Ramos (cell line): ENCODE data around the gene CLCN4.

ENCODE experiments used
- in situ Hi-C: fragments of 300-500 bp; cut with MboI; formaldehyde crosslinking; loops from one replicate; pipeline ENCODE4 v1.14.3; 2022; ENCODE audit warnings: low sequenced_read_pairs; ENCODE audit not compliant: unreplicated experiment

Gene CLCN4

DNA sequence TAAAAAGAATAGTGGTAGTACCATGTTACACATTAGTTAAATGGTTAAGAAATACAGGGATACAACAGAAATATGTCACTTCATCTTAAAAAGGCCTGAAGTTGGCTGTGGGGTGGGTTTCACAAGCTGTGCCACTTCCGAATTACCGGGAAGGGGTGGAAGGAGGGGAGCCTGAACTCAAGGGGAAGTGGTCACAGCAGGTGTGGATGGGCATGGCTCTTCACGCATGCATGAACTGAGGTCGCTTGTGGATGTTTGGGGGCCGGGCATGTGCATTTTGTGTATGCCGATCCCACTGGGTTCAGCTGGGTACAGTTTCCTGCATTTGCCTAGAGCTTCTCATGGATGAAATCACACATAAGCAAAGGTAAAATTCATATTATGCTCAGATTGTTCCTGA is 64.9 kb downstream of the CLCN4 start:
- in situ Hi-C loops: no loop called here

DNA sequence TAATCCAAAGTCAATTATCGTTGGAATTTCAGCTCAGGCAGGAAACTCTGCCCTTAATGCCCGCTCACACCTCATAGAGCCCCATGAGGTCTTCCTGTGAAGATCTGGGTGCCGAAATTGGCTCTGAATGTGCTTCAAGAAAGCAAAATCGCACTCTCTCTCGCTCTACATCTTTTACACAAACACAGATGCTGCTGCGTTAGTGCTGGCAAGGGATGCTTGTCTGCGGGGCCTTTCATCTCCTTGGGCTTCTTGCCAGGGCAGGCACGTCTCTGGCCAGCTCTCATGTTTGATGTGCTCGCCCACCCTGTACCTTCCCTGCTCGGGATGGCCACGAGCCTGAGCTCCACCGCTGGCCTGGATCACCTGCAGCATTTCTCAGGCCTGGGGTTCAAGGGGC is 66.5 kb downstream of the CLCN4 start:
- in situ Hi-C loops: no loop called here

DNA sequence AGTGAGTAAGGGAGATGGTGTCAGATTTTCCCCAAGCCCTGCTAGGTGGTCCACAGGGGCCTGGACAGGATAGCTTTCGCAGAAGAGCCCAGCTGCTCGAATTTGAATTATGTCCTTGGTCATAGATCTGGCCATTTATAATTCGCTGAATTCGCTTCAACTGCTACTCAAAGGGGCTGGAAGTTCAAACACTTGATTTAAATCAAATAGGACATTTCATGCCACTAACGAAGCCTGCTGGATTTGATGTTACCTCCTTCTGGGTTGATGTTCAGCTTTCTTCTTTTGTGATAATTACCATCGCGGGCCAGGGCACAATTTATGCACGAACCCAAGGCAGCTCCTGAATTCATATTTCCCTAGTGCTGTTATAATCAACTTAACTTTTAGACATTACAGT is 67.0 kb downstream of the CLCN4 start:
- in situ Hi-C loops: no loop called here

DNA sequence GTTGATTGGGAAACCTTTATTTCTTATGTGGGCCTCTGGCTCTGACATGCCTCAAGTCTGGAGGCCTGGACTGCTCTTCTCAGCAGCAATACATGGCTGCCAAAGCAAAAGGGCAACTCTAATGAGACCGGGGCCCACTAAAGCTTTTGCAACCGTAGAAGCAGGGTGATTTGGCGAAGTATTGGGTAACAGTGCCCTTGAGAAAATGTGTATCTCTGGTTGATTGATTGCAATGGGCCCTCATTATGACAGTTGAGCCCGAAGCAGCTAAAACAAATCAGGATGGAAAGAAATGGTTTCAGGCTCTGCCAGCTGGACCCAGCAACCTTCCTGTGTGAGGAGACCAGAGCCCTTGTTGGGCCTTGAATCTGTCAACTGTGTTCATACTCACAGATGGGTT is 73.4 kb downstream of the CLCN4 start:
- in situ Hi-C loops: no loop called here

DNA sequence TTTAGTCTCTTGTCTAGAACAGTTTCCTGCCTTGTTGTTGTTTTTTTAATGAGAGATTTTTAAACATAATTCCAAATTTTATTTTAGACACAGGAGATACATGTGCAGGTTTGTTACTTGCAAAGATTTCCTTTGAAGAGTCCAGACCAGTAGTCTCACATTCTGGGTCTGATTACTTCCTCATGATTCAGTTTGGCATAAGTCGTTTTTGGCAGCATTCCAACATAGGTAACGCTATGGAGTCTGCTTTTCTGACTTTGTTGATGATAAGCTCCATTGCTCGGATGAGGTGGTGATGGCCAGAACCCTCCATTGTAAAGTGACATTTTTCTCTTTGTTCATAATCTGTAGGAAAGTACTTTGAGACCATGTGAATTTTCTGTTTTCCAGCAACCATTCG is 74.7 kb downstream of the CLCN4 start:
- in situ Hi-C loops: no loop called here

DNA sequence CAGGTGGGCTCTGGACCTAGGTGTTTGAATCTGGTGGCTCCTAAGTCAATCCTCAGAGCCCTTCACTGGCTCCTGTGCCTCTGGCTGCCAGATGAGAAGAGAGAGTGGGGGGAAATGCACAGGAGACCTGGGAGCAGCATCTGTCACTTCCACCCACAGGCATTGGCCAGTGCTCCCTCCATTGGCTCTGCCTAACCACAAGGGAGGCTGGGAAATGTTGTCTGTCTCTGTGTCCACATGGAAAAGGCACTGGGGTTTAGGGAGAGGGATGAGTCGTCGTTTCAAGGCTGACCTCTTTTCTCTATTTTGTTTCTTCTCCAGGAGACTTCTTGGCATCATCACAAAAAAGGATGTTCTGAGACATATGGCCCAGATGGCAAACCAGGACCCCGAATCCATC is 76.4 kb downstream of the CLCN4 start:
- in situ Hi-C loops: no loop called here

DNA sequence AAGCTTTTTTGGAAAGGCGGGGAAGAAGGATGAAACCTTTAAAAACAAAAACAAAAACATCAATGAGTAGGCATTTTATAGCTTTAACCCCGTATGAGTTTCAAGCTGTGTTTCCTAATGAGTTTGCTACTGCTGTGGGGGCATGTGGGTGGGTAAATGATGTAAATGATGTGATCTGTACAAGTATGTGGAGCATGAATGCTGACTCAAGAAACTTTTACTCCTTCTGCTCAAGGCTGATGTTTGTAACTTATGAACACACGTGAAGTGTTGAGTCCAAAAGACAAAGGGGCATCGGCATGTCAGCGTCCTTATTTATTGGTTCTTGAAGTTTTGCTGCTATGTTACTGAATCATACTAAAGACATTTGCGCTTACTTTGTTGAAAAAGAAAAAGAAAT is 76.9 kb downstream of the CLCN4 start:
- in situ Hi-C loops: no loop called here

DNA sequence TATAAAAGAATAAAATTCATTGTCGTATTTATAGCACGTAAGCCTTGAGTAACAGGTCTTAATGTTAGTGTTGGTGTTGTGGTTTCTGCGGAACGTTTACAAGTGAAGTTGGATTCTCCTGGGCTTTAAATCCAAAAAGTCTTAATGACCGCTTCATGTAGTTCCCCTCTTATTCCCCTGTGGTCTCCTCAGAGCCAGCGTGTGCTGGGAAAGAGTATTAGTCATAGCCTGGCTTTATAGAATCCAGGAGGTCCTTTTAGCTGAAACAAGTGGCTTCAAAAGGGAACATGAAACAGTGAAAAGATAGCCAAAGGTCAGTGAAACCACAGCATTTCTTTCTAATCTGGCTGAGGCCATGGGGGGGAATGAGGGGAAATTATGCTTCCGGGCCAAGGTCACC is 79.1 kb downstream of the CLCN4 start:
- in situ Hi-C loops: no loop called here

DNA sequence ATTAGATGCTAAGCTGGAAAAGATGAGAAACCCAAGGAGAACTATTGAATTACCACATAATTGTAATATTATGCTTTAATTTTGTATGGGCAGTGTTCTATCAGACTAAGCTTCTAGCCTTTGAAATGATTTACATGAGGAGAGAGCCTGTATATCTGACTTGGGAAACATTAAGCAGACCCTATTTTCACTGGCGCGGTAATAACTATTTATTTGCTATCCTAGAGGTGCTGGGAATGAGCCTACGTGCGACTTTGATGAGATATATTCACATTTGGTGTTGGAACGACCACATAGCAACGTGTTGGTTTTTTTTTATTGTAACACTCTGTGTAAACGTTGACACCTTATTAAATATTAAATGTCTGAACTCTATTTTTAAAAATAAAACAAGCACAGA is 80.5 kb downstream of the CLCN4 start:
- in situ Hi-C loops: no loop called here

DNA sequence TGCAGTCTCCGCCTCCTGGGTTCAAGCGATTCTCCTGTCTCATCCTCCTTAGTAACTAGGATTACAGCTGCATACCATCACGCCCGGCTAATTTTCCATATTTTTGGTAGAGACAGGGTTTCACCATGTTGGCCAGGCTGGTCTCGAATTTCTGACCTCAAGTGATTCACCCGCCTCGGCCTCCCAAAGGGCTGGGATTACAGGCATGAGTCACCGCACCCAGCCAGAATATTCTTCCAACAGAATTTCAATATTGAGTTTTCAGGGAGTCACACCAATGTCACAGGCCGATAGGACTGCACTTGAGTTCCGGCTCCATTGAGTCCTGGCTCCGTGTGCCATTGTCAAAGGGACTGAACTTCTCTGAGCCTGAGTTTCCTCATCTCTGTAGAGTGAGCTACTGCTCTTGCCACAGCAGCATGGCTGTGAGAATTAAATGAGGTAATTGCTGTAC is 82.9 kb downstream of the CLCN4 start:
- in situ Hi-C loops: no loop called here

DNA sequence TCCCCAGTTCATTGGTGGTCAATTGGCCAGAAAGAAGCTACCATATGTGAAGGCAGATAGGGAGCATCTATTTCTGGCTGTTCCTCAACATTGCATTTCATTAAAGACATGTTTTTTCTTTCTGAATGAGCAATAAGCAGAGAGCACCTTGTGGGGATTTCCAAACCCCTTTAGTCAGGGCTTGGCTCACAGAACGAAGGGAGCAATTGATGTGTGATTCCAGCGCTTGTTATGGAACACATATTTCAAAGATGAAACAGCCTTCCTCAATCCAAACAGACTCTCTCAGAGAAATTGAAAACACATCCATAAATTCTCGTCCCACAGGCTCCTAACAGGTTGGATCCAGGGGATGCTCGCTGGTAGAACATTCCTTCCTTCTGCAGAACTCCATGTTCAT is 84.1 kb downstream of the CLCN4 start:
- in situ Hi-C loops: no loop called here

DNA sequence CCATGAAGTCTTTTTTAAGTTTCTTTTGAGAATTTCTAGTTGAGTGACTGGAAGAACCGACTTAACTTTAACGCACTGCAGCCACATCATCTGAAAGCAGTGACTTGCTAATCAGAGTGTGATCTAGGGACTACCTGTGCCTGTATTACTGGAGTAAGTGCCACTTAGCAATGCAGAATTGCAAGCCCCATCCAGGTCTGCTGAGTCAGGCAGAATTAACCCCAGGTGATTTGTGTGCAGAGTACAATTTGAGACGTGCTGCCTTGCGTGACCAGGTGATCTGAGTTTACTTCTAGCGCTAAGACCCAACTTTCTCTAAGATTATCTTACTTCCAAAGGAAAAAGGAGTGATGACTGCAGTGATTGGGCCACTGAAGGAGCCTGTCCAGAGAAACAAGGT is 85.3 kb downstream of the CLCN4 start:
- in situ Hi-C loops: no loop called here

DNA sequence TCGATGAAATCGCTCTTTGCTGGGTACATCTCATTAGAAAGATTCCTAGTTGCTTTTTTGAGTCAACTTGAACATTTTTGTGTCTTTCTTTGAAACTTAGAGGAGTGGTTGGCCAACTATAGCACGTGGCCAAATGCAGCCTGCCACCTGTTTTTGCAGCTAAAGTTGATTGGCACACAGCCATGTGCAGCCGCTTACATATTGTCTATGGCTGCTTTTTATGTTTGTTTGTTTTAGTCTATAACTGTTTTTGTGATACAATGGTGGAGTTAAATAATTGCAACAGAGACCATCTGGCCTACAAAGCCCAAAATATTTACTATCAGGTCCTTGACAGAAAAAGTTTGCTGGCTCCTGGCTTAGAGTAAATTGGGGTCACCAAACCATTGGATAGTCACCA is 86.3 kb downstream of the CLCN4 start:
- in situ Hi-C loops: no loop called here

DNA sequence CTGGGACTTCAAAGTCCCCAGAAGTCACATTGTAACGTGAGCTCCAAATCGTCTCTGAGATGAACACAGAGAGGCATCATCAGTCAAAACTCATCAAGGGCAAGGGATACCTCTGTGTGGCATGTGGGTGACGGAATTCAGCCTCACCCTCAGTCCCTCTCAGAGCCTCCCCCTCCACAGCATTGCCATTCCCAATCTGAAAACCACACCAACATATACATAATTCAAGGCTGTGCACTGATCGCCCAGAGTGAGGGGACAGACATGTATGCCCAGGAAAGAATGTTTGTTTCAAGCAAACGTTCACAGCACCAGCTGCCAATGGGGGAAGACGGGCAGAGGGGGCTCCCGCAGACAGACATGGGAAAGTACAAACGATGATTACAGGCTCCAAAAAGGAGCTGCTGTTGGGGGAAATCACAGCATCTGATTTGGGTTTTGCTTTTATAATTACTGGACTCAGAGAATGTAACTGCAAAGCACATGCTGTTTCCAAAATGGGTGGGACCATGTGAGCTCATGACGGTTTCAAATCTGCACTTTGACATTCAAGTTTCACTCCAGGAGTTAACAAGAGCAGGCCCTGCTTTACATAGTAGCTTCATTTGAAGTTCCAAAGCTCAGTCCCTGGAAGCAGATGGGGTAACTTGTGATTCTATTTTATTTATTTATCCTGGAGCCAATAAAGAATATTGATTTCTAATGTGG is 88.3 kb downstream of the CLCN4 start:
- in situ Hi-C loops: no loop called here

DNA sequence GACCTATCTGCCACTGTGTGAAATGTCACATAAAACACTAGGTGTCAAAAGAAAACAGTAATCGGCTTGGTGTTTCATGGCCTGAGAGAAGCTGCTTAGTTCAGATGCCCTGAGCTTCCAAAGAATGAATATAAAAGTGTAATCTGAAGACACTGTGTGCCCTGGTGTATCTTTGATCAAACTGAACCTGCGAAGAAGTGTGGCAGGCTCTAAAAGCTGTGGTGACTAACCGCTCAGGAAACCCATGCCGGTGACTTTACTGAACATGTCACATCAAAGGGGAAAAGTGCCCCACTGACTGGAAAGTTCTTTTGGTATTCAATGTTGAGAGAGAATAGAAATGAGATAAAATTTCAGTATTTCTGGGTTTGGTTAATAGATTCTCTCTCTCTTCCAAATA is 89.1 kb downstream of the CLCN4 start:
- in situ Hi-C loops: no loop called here

DNA sequence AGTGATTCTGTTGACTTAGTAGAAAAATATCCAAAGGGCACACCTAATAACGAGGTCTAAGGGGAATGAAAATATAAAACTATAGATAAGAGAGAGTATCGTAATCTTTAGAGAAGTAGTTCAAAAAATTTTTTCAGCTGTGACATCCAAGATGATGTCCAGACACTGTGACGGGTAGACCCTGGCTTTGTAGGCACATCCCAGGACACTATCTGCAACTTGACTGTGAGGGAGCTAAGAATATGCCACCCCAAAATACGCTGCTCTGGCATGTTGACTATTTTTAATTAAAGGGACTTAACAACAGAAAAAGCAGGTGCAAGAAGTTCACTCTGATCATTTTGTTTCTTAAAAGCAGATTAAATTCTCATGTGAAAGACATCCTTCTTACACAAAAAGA is 89.5 kb downstream of the CLCN4 start:
- in situ Hi-C loops: no loop called here

DNA sequence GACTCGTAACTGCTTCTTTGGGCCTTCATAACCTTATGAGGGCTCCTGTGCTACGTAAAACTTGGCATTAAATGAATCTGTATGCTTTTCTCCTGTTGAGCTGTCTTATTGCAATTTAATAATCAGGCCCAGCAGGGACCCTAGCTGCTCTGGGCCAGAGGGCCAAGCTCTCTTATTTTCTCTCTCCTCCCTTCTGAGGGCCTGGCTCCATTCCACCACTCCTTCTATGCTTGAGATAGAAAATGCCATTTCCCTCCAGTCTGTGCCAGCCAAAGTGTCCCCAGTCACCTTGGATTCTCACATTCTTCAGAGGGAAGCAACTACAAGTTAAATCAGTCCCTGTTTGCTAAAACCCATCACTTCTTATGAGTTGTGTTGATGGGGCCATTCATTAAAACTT is 90.1 kb downstream of the CLCN4 start:
- in situ Hi-C loops: no loop called here

DNA sequence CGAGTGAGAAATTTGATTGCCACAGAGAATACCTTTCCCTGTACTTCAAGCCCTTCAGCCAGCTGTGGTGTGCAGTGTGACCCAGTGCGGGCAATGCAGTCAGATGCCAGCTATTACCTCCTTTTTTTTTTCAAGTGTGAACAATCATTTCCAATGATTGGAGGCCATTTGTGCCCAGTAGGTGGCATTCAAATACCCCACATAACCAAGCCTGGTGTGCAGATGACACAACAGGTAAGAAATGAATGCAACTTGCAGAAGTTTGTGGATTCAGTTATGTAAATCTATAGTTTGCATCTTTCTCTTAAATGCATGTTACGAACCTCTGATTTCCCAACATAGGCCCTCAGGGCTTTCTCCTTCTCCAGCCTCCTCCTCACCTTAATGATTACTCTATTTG is 98.0 kb downstream of the CLCN4 start:
- in situ Hi-C loops: no loop called here

DNA sequence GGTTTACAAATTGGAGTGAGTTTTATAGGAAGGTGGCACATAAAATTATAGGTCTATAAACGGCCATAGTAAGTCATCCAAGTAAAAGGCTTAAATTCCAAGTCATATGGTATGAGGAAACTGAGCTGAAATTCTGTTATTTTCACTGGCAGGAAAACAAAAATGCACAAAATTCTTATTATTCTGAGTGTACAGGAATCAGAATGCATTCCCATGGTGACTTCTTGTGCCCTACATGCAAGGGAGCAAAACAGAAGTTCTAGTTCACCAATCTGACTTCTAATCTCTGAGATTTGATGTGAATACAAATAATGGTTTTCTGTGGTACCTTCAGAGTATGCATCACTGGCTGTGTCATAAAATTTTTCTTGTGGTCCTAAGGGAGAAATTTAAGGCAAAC is 102.9 kb downstream of the CLCN4 start:
- in situ Hi-C loops: no loop called here

DNA sequence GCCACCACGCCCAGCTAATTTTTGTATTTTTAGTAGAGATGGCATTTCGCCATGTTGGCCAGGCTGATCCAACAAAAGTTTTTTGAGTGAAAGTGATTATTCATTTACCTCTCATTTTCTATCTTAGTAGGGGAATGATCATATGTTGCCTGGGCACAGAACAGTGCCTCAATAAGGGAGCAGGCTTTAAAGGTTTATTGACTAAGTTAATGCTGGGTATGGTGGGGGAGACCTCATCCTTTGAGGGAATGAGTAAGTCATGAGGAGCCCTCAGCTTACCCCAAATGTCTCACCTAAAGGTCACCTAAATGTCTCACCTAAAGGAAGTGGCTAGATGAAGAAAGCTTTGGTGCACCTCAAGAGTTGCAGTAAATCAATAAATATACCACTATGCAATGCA is 109.0 kb downstream of the CLCN4 start:
- in situ Hi-C loops: no loop called here

DNA sequence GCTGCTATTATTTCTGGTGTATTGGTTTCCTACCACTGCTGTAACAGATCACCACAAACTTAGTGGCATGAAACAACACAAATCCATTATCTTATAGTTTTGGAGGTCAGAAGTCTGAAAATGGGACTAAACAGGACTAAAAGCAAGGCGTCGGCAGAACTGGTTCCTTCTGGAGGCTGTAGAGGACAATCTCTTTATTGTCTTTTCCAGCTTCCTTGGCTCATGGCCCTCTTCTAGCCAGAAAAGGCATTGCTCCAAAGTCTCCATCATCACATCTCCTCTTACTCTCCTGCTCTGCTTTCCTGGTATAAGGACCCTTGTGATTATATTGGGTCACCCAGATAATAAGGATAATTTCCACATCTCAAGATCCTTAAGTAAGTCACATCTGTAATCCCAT is 121.9 kb downstream of the CLCN4 start:
- in situ Hi-C loops: no loop called here

DNA sequence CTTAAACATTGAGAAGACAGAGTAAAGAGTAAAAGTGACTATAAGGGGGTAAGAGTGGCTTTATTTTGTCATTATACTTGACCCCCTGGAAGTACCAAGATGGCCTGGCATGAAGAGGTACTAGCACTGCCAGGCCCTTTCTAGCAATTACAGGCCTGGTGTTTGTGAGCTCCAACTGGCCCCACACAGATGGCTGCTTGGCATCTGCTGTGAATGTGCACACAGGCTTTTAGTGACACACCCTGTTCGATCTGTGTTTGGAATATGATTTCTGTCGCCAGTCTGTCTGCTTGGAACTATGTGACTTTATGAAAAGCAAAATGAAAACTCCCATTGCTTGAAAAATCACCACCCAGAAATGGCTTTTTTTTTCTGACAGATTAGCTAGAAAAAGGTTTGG is 123.3 kb downstream of the CLCN4 start:
- in situ Hi-C loops: no loop called here

DNA sequence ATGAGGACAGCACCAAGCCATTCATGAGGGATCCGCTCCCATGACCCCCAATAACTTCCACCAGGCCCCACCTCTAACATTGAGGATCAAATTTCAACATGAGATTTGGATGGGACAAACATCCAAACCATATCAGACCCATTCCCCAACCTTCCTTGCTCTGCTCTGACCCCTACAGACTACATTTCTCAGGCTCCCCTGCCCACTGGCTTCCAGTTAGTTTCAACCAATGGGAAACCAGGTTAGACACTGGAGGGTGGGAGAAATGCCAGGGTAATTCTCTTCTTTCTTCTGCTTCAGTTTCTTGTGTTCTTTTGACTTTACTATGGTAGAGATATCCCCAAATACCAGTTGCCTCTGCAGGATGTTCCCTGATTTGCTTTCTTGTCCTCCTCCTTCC is 125.7 kb downstream of the CLCN4 start:
- in situ Hi-C loops: no loop called here
